Neural cell (in vitro differentiated cells): ENCODE results near the gene SLC23A3.

Experiments
- CTCF ChIP-seq: fragments of 450-650 bp; IDR thresholded peaks from 2 replicates; pipeline ENCODE4 v1.5.1; 2014; ENCODE audit warnings: antibody characterized with exemption, mild to moderate bottlenecking, moderate library complexity; ENCODE audit not compliant: poor library complexity, severe bottlenecking
- EZH2 ChIP-seq: fragments of 200-600, 300-800 bp; shearing (Covaris generic), sonication (generic); IDR thresholded peaks from 2 replicates; pipeline ENCODE4 v1.6.1; 2014; ENCODE audit warnings: antibody characterized with exemption, low read length, borderline replicate concordance, mild to moderate bottlenecking; ENCODE audit not compliant: insufficient read depth, poor library complexity, severe bottlenecking
- TAF1 ChIP-seq: IDR thresholded peaks from 2 replicates; pipeline ENCODE4 v1.6.1; 2012; ENCODE audit warnings: low read depth

GRCh38 chr2:219168932-219169331, 897 bp downstream of the SLC23A3 start:
- no peak for TF ChIP-seq CTCF
- TF ChIP-seq EZH2, result no peak
- no peak for TF ChIP-seq TAF1
